ENCODE results near the gene GRIA3.

DNA sequence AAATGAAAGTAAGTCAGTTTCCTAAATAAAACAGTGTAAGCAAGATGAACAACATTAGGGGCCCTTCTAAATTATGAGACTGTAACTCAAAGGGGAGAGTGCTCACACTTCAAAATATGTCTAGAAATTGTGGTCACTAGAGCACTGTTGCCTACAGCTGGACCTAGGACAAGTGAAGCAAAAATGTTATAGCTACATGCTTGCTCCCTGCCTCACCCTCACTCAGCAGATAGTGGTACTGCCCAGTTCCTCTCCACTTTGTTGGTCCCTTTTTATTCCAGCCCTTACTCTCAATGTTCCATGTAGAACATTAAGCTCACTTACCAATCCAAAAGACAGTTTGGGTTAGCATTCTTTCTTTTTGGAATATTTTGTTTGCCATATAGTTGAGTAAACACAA, 147.3 kb downstream of the GRIA3 start:
- no peak for TF ChIP-seq CTCF (IDR thresholded peaks at IDR 0.05)
- no peak for TF ChIP-seq POLR2A (IDR thresholded peaks at IDR 0.05)

Measured in uterus (tissue), 2 donors.